AG10803 (cell line): ENCODE measurements around the gene ACAD10.

ENCODE experiments used
- DNase-seq: peaks from one replicate; pipeline ENCODE4 v3.0.0; 2010; ENCODE audit warnings: low read depth
- H3K4me3 ChIP-seq: 2 replicates; pipeline ENCODE4 v1.5.1; 2011; ENCODE audit warnings: mild to moderate bottlenecking, low read length, control low read depth
- TF ChIP-seq, protein P1 (sequence below): conservative IDR thresholded peaks from 2 replicates; pipeline ENCODE4 v1.5.1; 2011; ENCODE audit warnings: mild to moderate bottlenecking, low read length, control low read depth, inconsistent platforms

The ACAD10 gene

DNA sequence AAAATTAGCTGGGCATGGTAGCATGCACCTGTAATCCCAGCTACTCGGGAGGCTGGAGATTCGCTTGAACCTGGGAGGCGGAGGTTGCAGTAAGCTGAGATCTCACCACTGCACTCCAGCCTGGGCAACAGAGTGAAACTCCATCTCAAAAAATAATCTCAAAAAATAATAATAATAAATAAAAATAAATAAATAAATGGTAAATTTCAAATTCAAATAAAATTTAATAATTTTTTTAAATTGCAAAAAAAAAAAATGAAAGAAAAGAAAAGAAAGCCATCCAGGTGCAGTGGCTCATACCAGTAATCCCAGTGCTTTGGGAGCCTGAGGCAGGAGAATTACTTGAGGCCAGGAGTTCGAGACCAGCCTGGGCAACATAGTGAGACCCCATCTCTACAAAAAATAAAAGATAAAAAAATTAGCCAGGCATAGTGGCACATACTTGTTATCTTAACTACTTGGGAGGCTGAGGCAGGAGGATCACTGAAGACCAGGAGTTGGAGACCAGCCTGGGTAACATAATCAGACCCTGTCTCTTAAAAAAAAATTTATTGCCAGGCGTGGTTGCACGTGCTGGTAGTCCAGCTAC is 117.3 kb downstream of the ACAD10 start:
- no peak for DNase-seq
- no peak overlapping the region for H3K4me3 ChIP-seq
- TF ChIP-seq, protein P1, sequence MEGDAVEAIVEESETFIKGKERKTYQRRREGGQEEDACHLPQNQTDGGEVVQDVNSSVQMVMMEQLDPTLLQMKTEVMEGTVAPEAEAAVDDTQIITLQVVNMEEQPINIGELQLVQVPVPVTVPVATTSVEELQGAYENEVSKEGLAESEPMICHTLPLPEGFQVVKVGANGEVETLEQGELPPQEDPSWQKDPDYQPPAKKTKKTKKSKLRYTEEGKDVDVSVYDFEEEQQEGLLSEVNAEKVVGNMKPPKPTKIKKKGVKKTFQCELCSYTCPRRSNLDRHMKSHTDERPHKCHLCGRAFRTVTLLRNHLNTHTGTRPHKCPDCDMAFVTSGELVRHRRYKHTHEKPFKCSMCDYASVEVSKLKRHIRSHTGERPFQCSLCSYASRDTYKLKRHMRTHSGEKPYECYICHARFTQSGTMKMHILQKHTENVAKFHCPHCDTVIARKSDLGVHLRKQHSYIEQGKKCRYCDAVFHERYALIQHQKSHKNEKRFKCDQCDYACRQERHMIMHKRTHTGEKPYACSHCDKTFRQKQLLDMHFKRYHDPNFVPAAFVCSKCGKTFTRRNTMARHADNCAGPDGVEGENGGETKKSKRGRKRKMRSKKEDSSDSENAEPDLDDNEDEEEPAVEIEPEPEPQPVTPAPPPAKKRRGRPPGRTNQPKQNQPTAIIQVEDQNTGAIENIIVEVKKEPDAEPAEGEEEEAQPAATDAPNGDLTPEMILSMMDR, result no peak

DNA sequence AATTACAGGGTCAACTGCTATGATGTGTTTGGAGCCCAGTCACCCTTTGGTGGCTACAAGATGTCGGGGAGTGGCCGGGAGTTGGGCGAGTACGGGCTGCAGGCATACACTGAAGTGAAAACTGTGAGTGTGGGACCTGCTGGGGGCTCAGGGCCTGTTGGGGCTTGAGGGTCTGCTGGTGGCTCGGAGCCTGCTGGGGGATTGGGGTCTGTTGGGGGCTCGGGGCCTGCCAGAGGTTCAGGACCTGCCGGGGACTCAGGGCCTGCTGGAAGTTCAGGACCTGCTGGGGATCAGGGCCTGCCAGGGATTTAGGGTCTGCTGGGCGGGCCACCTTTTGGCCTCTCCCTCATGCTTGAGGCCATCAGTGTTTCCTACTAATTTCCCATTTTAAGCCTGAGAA is 118.0 kb downstream of the ACAD10 start:
- no peak overlapping the region for H3K4me3 ChIP-seq
- DNase-seq, result no peak

DNA sequence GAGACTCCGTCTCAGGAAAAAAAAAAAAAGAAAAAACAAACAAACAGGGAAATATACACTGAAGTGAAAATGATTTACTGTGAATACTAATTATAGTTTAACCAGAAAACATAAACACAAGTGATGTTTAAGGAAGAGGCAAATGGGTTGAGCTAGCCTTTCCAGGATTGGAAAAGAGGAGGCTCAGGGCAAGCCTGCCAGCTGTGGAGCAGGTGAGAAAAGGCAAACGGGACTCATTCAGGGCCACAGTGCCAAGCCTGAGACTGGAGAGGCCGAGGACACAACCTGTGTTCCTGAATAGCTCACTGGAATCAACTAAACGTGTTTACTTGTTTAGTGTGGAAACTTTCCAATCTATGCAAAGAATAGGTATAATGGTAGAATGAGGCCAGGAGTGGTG is 120.5 kb downstream of the ACAD10 start:
- DNase-seq, result no peak
- H3K4me3 ChIP-seq, result no peak overlapping the region
- TF ChIP-seq, protein P1, result no peak

More for the DNA sequence above, 118.0 kb downstream of the ACAD10 start:
- TF ChIP-seq, protein P1, result no peak
